SK-N-SH (cell line): ENCODE data around the gene MBOAT2. TPM values are rescaled to one million over a fixed set of nuclear protein-coding genes. Genes with fewer than 3 reads are reported as not detected.

Experiments used
- CTCF ChIA-PET: fragments of 300-600, 350-600 bp; formaldehyde crosslinking; extraction: SDS; loops from one replicate; lab custom pipeline; 2021; lab: Yijun Ruan, JAX
- POLR2A ChIA-PET: fragments of 350-600 bp; sonication (Branson Sonifier 250); formaldehyde crosslinking; extraction: SDS; loops from one replicate; lab custom pipeline; 2020; ENCODE audit warnings: antibody characterized with exemption, inconsistent platforms; lab: Yijun Ruan, JAX
- DNase-seq: peaks from one replicate; pipeline ENCODE4 v3.0.0; 2012
- H2AFZ ChIP-seq: fragments of 200-600 bp; sonication (generic); 2 replicates; pipeline ENCODE4 v1.8.1; 2016; ENCODE audit warnings: antibody characterized with exemption, mild to moderate bottlenecking, low read depth
- H3F3A ChIP-seq: fragments of 200-600 bp; sonication (generic); replicated peaks from 2 replicates; pipeline ENCODE3; 2016; ENCODE audit warnings: antibody characterized with exemption, mild to moderate bottlenecking; ENCODE audit not compliant: insufficient read depth
- H3K27ac ChIP-seq, 2 experiments: fragments of 200-500 bp in 1 of 2; fragments of 200-600 bp in 1 of 2; sonication (Bioruptor generic) in 1 of 2; sonication (generic), shearing (Covaris generic) in 1 of 2; 2 replicates each; pipeline versions ENCODE4 v1.5.1 to v1.6.1; 2014 to 2016; ENCODE audit warnings: low read depth in 2 of 2, inconsistent platforms in 1 of 2, low read length in 1 of 2, mild to moderate bottlenecking in 1 of 2, mixed read lengths in 1 of 2
- H3K27me3 ChIP-seq: fragments of 200-600 bp; sonication (generic), shearing (Covaris generic); 2 replicates; pipeline ENCODE4 v1.6.1; 2016; ENCODE audit warnings: mixed run types; ENCODE audit not compliant: insufficient read depth
- H3K36me3 ChIP-seq, 2 experiments: fragments of 200-500 bp in 1 of 2; fragments of 200-600 bp in 1 of 2; sonication (Bioruptor generic) in 1 of 2; sonication (generic) in 1 of 2; replicated peaks in 1 of 2; 2 replicates each; pipeline versions ENCODE3 to v1.5.1; 2014 to 2016; ENCODE audit warnings: low read length in 1 of 2, mild to moderate bottlenecking in 1 of 2; ENCODE audit not compliant: insufficient read depth in 2 of 2, control insufficient read depth in 1 of 2
- H3K4me1 ChIP-seq, 2 experiments: fragments of 200-500 bp in 1 of 2; fragments of 200-600 bp in 1 of 2; sonication (Bioruptor generic) in 1 of 2; sonication (generic), shearing (Covaris generic) in 1 of 2; 2 replicates each; pipeline versions ENCODE4 v1.5.1 to v1.6.1; 2014 to 2016; ENCODE audit warnings: low read depth in 1 of 2, low read length in 1 of 2, mixed run types in 1 of 2; ENCODE audit not compliant: insufficient read depth in 2 of 2, control insufficient read depth in 1 of 2
- H3K4me2 ChIP-seq: fragments of 200-600 bp; sonication (generic), shearing (Covaris generic); 2 replicates; pipeline ENCODE4 v1.6.1; 2017; ENCODE audit warnings: mixed run types
- H3K4me3 ChIP-seq, 2 experiments: fragments of 200-500 bp in 1 of 2; fragments of 200-600 bp in 1 of 2; sonication (Bioruptor generic) in 1 of 2; sonication (generic), shearing (Covaris generic) in 1 of 2; 2 replicates each; pipeline versions ENCODE4 v1.5.1 to v1.8.1; 2014 to 2016; ENCODE audit warnings: low read depth in 2 of 2, inconsistent platforms in 1 of 2, low read length in 1 of 2, mild to moderate bottlenecking in 1 of 2, mixed read lengths in 1 of 2, moderate library complexity in 1 of 2
- H3K79me2 ChIP-seq: fragments of 200-600 bp; sonication (generic); 2 replicates; pipeline ENCODE4 v1.8.1; 2017; ENCODE audit warnings: mild to moderate bottlenecking; ENCODE audit not compliant: insufficient read depth
- H3K9ac ChIP-seq: fragments of 200-600 bp; sonication (generic); 2 replicates; pipeline ENCODE4 v1.6.1; 2017; ENCODE audit warnings: mixed run types
- H3K9me2 ChIP-seq: fragments of 200-600 bp; sonication (generic); 2 replicates; pipeline ENCODE4 v1.6.1; 2017; ENCODE audit warnings: mixed run types
- H3K9me3 ChIP-seq: fragments of 200-600 bp; sonication (generic); 2 replicates; pipeline ENCODE4 v1.6.1; 2017; ENCODE audit warnings: mixed run types, mild to moderate bottlenecking, moderate library complexity
- H4K20me1 ChIP-seq: fragments of 200-600 bp; sonication (generic); 2 replicates; pipeline ENCODE4 v1.6.1; 2017; ENCODE audit warnings: mild to moderate bottlenecking, mixed run types; ENCODE audit not compliant: insufficient read depth
- CTCF ChIP-seq: fragments of 200-600 bp; sonication (generic); IDR thresholded peaks from 2 replicates; pipeline ENCODE4 v1.6.1; 2017; ENCODE audit warnings: antibody characterized with exemption, mild to moderate bottlenecking, moderate library complexity
- ELF1 ChIP-seq: IDR thresholded peaks from 2 replicates; pipeline ENCODE4 v1.4.0; 2012
- EZH2phosphoT487 ChIP-seq: fragments of 200-600 bp; sonication (generic); IDR thresholded peaks from 2 replicates; pipeline ENCODE4 v1.6.1; 2017; ENCODE audit warnings: low read depth, mixed run types, mild to moderate bottlenecking, antibody characterized with exemption, moderate library complexity, borderline replicate concordance
- FOXJ3 ChIP-seq: sonication (generic); formaldehyde crosslinking; IDR thresholded peaks from 2 replicates; pipeline ENCODE4 v1.5.1; 2020; ENCODE audit warnings: mild to moderate bottlenecking, missing genetic modification reagents
- FOXM1 ChIP-seq: IDR thresholded peaks from 2 replicates; pipeline ENCODE4 v1.4.0; 2012; ENCODE audit warnings: low read depth, mild to moderate bottlenecking
- IRF3 ChIP-seq: fragments of 150-350 bp; IDR thresholded peaks from 2 replicates; pipeline ENCODE4 v1.6.1; 2016; ENCODE audit warnings: mild to moderate bottlenecking, low read depth, low read length
- JUND ChIP-seq: IDR thresholded peaks from 2 replicates; pipeline ENCODE4 v1.4.0; 2012
- MAX ChIP-seq: IDR thresholded peaks from 2 replicates; pipeline ENCODE4 v1.4.0; 2012; ENCODE audit warnings: low read depth
- MXI1 ChIP-seq: IDR thresholded peaks from 2 replicates; pipeline ENCODE4 v1.6.1; 2012; ENCODE audit warnings: mild to moderate bottlenecking, low read depth, low read length, improper control_type of control experiment
- PBX3 ChIP-seq: IDR thresholded peaks from 2 replicates; pipeline ENCODE4; 2012
- POLR2AphosphoS5 ChIP-seq: IDR thresholded peaks from 2 replicates; pipeline ENCODE4 v1.6.1; 2012; ENCODE audit warnings: low read depth, low read length
- REST ChIP-seq: IDR thresholded peaks from 2 replicates; pipeline ENCODE4 v1.6.1; 2012; ENCODE audit warnings: mild to moderate bottlenecking, low read depth, low read length, moderate library complexity
- RXRA ChIP-seq: IDR thresholded peaks from 2 replicates; pipeline ENCODE4 v1.4.0; 2012; ENCODE audit warnings: low read depth, mild to moderate bottlenecking, borderline replicate concordance
- SIN3A ChIP-seq: IDR thresholded peaks from 2 replicates; pipeline ENCODE4 v1.6.1; 2012; ENCODE audit warnings: low read depth, mild to moderate bottlenecking, low read length, moderate library complexity, borderline replicate concordance
- TEAD4 ChIP-seq: IDR thresholded peaks from 2 replicates; pipeline ENCODE4 v1.4.0; 2012; ENCODE audit warnings: mild to moderate bottlenecking, borderline replicate concordance; ENCODE audit not compliant: insufficient read depth
- ZBTB33 ChIP-seq: IDR thresholded peaks from 2 replicates; pipeline ENCODE4 v1.4.0; 2012; ENCODE audit warnings: low read depth, borderline replicate concordance
- WGBS: methylation state at CpG from one replicate; pipeline ENCODE4 v1.1.6; 2017; ENCODE audit warnings: low lambda C conversion rate; 5-methylcytosine and 5-hydroxymethylcytosine counted together
- polyA plus RNA-seq, 3 experiments: library from polyadenylated mRNA; depleted of rRNA; stranded (reverse); fragments of >200 nt; gene quantifications; 2 replicates each; pipeline ENCODE4 v1.2.3, GENCODE V29; 2012

MBOAT2 gene
- polyA plus RNA-seq, 1 of the 3 experiments (the other 2 are of a cell fraction): 33.9 TPM

- Histone ChIP-seq H3K27me3 (no peaks in the 10 kb centered on the region), H3K9me2 (no peaks in the 10 kb centered on the region), H4K20me1 (peaks cover 58% of the 10 kb centered on the region), H3K4me2 (no peak overlapping the region), H3K9ac (no peak overlapping the region), H3K36me3 (no peaks in the 10 kb centered on the region), H3K9me3 (no peaks in the 10 kb centered on the region), H2AFZ (no peak overlapping the region), H3F3A (no peaks in the 10 kb centered on the region), H3K4me1 (peaks cover 10 to 30% of the 10 kb centered on the region in 2 experiments; a peak in 3 of 4 replicates), H3K27ac (no peak overlapping the region), H3K79me2 (peaks cover 98% of the 10 kb centered on the region), H3K4me3 (no peak overlapping the region)
- 98% methylated on average over 4 of the region's 4 CpGs for WGBS
- TF ChIP-seq POLR2AphosphoS5 (no peak), MAX (no peak), SIN3A (no peak), FOXJ3 (CRISPR knock-in tag) (no peak), REST (no peak)
- POLR2A ChIA-PET: no interaction called here
- CTCF ChIA-PET: interaction anchor here (1.2 kb wide), 1 partner anchor 9 kb away, joined by 4 read pairs; no protein-coding TSS in a partner anchor
- no peak for DNase-seq
Observed at GRCh38 chr2:8996006-8996405, 7.5 kb downstream of the MBOAT2 start.

GRCh38 chr2:8994386-8994785 is 9.1 kb downstream of the MBOAT2 start:
- Histone ChIP-seq H3K4me3 (no peak overlapping the region), H3F3A (no peaks in the 10 kb centered on the region), H3K36me3 (no peaks in the 10 kb centered on the region), H3K4me1 (peaks cover 4 to 21% of the 10 kb centered on the region in 2 experiments; a peak in 3 of 4 replicates), H3K4me2 (no peak overlapping the region), H3K9me3 (no peaks in the 10 kb centered on the region), H4K20me1 (peaks cover 47% of the 10 kb centered on the region), H2AFZ (no peak overlapping the region), H3K27ac (no peak overlapping the region), H3K27me3 (no peaks in the 10 kb centered on the region), H3K9ac (no peak overlapping the region), H3K9me2 (no peaks in the 10 kb centered on the region), H3K79me2 (peaks cover 98% of the 10 kb centered on the region)
- CTCF ChIA-PET: interaction anchor here (0.7 to 1.6 kb wide), 3 partner anchors 9 to 121 kb away, joined by 3 to 4 read pairs (median 3); partner anchors contain the start of gene MBOAT2
- DNase-seq: no peak
- WGBS: 95% methylated on average over 6 of the region's 6 CpGs
- POLR2A ChIA-PET: no interaction called here
- TF ChIP-seq PBX3: no peak
- TF ChIP-seq FOXM1: no peak
- no peak for TF ChIP-seq IRF3
- TF ChIP-seq CTCF: no peak
- TF ChIP-seq MXI1: no peak
- no peak for TF ChIP-seq RXRA
- no peak for TF ChIP-seq JUND
- no peak for TF ChIP-seq ZBTB33
- no peak for TF ChIP-seq ELF1
- no peak for TF ChIP-seq EZH2phosphoT487
- TF ChIP-seq POLR2AphosphoS5: no peak
- no peak for TF ChIP-seq TEAD4
